ENCODE results near the gene RNF212. TPM values are rescaled to one million over a fixed set of nuclear protein-coding genes. Genes with fewer than 3 reads are reported as not detected.

The RNF212 gene
- total RNA-seq, 2 donors from 2014 or later = 7.1 to 15.3 TPM

- Histone ChIP-seq H3K4me1 (replicated peaks) (peaks cover 15% of the 10 kb centered on the region), H3K27ac (no peak overlapping the region), H3K4me3 (no peak overlapping the region), H3K9me3 (no peaks in the 10 kb centered on the region), H3K27me3 (replicated peaks; ENCODE audit: insufficient read depth) (no peaks in the 10 kb centered on the region), H3K36me3 (no peaks in the 10 kb centered on the region)
- TF ChIP-seq CTCF (IDR thresholded peaks at IDR 0.05) = no peak
- no peak for TF ChIP-seq POLR2A (IDR thresholded peaks at IDR 0.05)
- no peak for TF ChIP-seq POLR2AphosphoS5 (IDR thresholded peaks at IDR 0.05)
- WGBS = 91% methylated on average over 17 of the region's 17 CpGs
- no peak for DNase-seq (ENCODE audit: low spot score)
- intact Hi-C loops (cut with DNase I) = no loop called here
Observed at GRCh38 chr4:1042352-1043055, 70.9 kb downstream of the RNF212 start.

- Histone ChIP-seq H3K9me3 (no peaks in the 10 kb centered on the region), H3K4me3 (no peak overlapping the region), H3K27ac (no peak overlapping the region), H3K36me3 (no peaks in the 10 kb centered on the region), H3K27me3 (replicated peaks; ENCODE audit: insufficient read depth) (no peaks in the 10 kb centered on the region), H3K4me1 (replicated peaks) (peaks cover 15% of the 10 kb centered on the region)
- no peak for DNase-seq (ENCODE audit: low spot score)
- 17% methylated on average over 8 of the region's 8 CpGs for WGBS
- peak; percentile 0 for TF ChIP-seq POLR2AphosphoS5 (IDR thresholded peaks at IDR 0.05)
- no peak for TF ChIP-seq POLR2A (IDR thresholded peaks at IDR 0.05)
- intact Hi-C loops (cut with DNase I) = no loop called here
Observed at GRCh38 chr4:1041936-1042330, 71.4 kb downstream of the RNF212 start.

DNA sequence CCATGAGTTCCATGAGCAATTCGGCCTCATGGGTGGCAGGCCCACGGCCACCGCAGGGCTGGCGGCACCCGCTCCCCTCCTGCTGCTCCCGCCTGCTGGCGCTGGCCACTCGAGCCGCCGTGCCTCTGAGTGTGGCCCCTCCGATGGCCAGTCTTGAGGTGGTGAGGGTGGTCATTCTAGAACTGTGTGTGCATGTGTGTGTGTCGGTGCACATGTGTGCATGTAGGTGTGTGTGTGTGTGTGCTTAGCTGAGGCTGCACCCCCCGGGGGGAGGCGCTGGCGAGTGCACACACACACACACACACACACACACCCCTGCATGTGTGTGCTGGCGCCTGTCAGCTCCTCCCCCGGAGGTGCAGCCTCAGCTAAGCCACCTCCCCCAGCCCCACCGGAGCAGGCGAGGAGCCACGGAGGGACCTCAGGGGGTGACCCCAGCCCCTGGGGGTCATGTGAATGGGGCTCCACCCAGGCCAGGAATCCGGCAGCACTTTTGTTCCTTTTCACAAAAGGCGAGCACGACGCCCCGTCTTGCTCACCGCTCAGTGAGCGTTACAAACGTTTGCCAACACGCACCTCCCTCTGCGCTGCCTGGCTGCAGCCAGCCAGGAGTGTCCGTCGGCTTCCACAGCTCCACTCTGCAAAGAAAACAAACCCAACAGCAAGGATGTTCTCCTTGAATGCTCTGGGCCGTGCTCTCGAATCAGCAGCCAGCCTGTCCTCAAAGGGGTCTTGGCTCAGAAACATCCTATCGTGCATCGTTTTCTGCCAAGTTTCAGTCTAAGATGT, 72.0 kb downstream of the RNF212 start:
- no peaks in the 10 kb centered on the region for H3K36me3 ChIP-seq
- no peak overlapping the region for H3K4me3 ChIP-seq
- no peaks in the 10 kb centered on the region for H3K9me3 ChIP-seq
- WGBS = 21% methylated on average over 32 of the region's 36 CpGs
- peaks cover 15% of the 10 kb centered on the region for H3K4me1 ChIP-seq (replicated peaks)
- intact Hi-C loops (cut with DNase I) = no loop called here
- H3K27ac ChIP-seq = no peak overlapping the region
- DNase-seq (ENCODE audit: low spot score) = no peak
- TF ChIP-seq POLR2A (IDR thresholded peaks at IDR 0.05) = no peak
- peak; percentile 24 for TF ChIP-seq POLR2AphosphoS5 (IDR thresholded peaks at IDR 0.05)
- TF ChIP-seq CTCF (IDR thresholded peaks at IDR 0.05) = no peak
- H3K27me3 ChIP-seq (replicated peaks; ENCODE audit: insufficient read depth) = no peaks in the 10 kb centered on the region

- Histone ChIP-seq H3K27ac (no peak overlapping the region), H3K9me3 (no peaks in the 10 kb centered on the region), H3K27me3 (replicated peaks; ENCODE audit: insufficient read depth) (no peaks in the 10 kb centered on the region), H3K4me1 (replicated peaks) (peaks cover 15% of the 10 kb centered on the region), H3K36me3 (no peaks in the 10 kb centered on the region), H3K4me3 (no peak overlapping the region)
- intact Hi-C loops (cut with DNase I) = no loop called here
- TF ChIP-seq POLR2AphosphoS5 (IDR thresholded peaks at IDR 0.05) (no peak), POLR2A (IDR thresholded peaks at IDR 0.05) (no peak), CTCF (IDR thresholded peaks at IDR 0.05) (no peak)
- WGBS = 82% methylated on average over 21 of the region's 21 CpGs
- DNase-seq (ENCODE audit: low spot score) = no peak
Observed at GRCh38 chr4:1040344-1041146, 72.8 kb downstream of the RNF212 start.
